Superior temporal gyrus (tissue), 1 donor: Measurements from ENCODE around the gene STAT3.
"Not testable (repeated sequence)": the region's sequence is repeated elsewhere in the genome, so short reads cannot be mapped to it uniquely, and the experiment has no call there.

Experiments used
- DNase-seq: peaks from one replicate; pipeline ENCODE4 v3.0.0-alpha.2; 2016; ENCODE audit errors: extremely low spot score

Gene STAT3

GRCh38 chr17:42354956-42355843, 33.0 kb downstream of the STAT3 start:
- no peak for DNase-seq

- DNase-seq = no peak
These were observed 40.1 kb downstream of the STAT3 start for GRCh38 chr17:42348104-42348503.

- DNase-seq = no peak
These were observed 40.6 kb downstream of the STAT3 start for GRCh38 chr17:42347606-42348005.

GRCh38 chr17:42347198-42347597, 41.0 kb downstream of the STAT3 start:
- no peak for DNase-seq

GRCh38 chr17:42346481-42346880, 41.8 kb downstream of the STAT3 start:
- DNase-seq = no peak

GRCh38 chr17:42345396-42346073, 42.7 kb downstream of the STAT3 start:
- DNase-seq = no peak

GRCh38 chr17:42342242-42343008, 45.8 kb downstream of the STAT3 start:
- DNase-seq = no peak

GRCh38 chr17:42341568-42341967, 46.7 kb downstream of the STAT3 start:
- DNase-seq = no peak

GRCh38 chr17:42340691-42341127, 47.5 kb downstream of the STAT3 start:
- DNase-seq = no peak

- no peak for DNase-seq
These were observed 49.0 kb downstream of the STAT3 start for GRCh38 chr17:42339221-42339620.

GRCh38 chr17:42338427-42338985, 49.7 kb downstream of the STAT3 start:
- DNase-seq = no peak

GRCh38 chr17:42337442-42337841, 50.8 kb downstream of the STAT3 start:
- DNase-seq = no peak

- DNase-seq = no peak
These were observed 53.6 kb downstream of the STAT3 start for GRCh38 chr17:42334677-42335076.

- DNase-seq = no peak
These were observed 55.2 kb downstream of the STAT3 start for GRCh38 chr17:42333053-42333452.

GRCh38 chr17:42329025-42329976, 58.9 kb downstream of the STAT3 start:
- no peak for DNase-seq

- no peak for DNase-seq
These were observed 63.2 kb downstream of the STAT3 start for GRCh38 chr17:42325026-42325425.

- no peak for DNase-seq
These were observed 64.9 kb downstream of the STAT3 start for GRCh38 chr17:42323268-42323773.

GRCh38 chr17:42322382-42323267, 65.6 kb downstream of the STAT3 start:
- peak; percentile 97 for DNase-seq

GRCh38 chr17:42321555-42321954, 66.7 kb downstream of the STAT3 start:
- DNase-seq = no peak

- not testable (repeated sequence) for DNase-seq
These were observed 70.3 kb downstream of the STAT3 start for GRCh38 chr17:42317967-42318366.
